Endothelial cell of umbilical vein (primary cell): ENCODE results near the gene TMEM108. TPM values are rescaled to one million over a fixed set of nuclear protein-coding genes. Genes with fewer than 3 reads are reported as not detected.

Source experiments
- BruUV-seq: library from RNA; stranded (reverse); fragments of 400-500 nt; replicated peaks from 2 replicates; lab custom pipeline; 2021; lab: Mats Ljungman, UMichigan
- CTCF ChIA-PET: fragments of 300-600, 350-600 bp; sonication (Branson Sonifier 250); formaldehyde crosslinking; loops from one replicate; lab custom pipeline; 2021; ENCODE audit warnings: antibody characterized with exemption, inconsistent platforms; lab: Charles Lee
- POLR2A ChIA-PET: fragments of 300-600, 350-600 bp; sonication (Branson Sonifier 250); formaldehyde crosslinking; loops from one replicate; lab custom pipeline; 2021; ENCODE audit warnings: antibody characterized with exemption, inconsistent platforms; lab: Charles Lee
- DNase-seq: peaks from one replicate; pipeline ENCODE4 v3.0.0-alpha.2; 2011; ENCODE audit warnings: low read depth, low spot score
- FAIRE-seq: peaks from 2 replicates; lab custom pipeline; 2011; peaks lifted over from hg19 to GRCh38; lab: Jason Lieb, UNC
- H2AFZ ChIP-seq: 2 replicates; pipeline ENCODE4 v1.6.0; 2012; ENCODE audit warnings: low read depth, low read length, control low read depth, inconsistent platforms
- H3K27ac ChIP-seq: 2 replicates; pipeline ENCODE4 v1.5.1; 2011; ENCODE audit warnings: low read depth, mild to moderate bottlenecking, control low read depth, low read length, moderate library complexity; ENCODE audit not compliant: insufficient read depth
- H3K27me3 ChIP-seq, 2 experiments: 2 replicates each; pipeline versions ENCODE4 v1.6.0 to v1.6.1; 2011; ENCODE audit warnings: low read length in 2 of 2, mixed read lengths in 1 of 2; ENCODE audit not compliant: control insufficient read depth in 2 of 2, insufficient read depth in 2 of 2
- H3K36me3 ChIP-seq, 2 experiments: 2 replicates in 1 of 2; 3 replicates in 1 of 2; pipeline ENCODE4 v1.5.1; 2011; ENCODE audit warnings: low read length in 2 of 2, mild to moderate bottlenecking in 1 of 2, moderate library complexity in 1 of 2; ENCODE audit not compliant: control insufficient read depth in 2 of 2, insufficient read depth in 2 of 2; ENCODE audit errors: extremely low read depth in 1 of 2
- H3K4me1 ChIP-seq: 3 replicates; pipeline ENCODE4 v1.5.1; 2011; ENCODE audit warnings: mild to moderate bottlenecking, low read length; ENCODE audit not compliant: control insufficient read depth, insufficient read depth; ENCODE audit errors: extremely low read depth
- H3K4me2 ChIP-seq: 2 replicates; pipeline ENCODE4 v1.6.1; 2011; ENCODE audit warnings: low read length, control low read depth, mixed read lengths; ENCODE audit not compliant: insufficient read depth
- H3K4me3 ChIP-seq, 3 experiments: fragments of 200-600 bp in 1 of 3; sonication (generic), shearing (Covaris generic) in 1 of 3; replicated peaks in 1 of 3; 2 replicates each; pipeline ENCODE4 v1.5.1; 2011 to 2016; ENCODE audit warnings: control low read depth in 3 of 3, low read length in 3 of 3, mild to moderate bottlenecking in 2 of 3, inconsistent platforms in 1 of 3, low read depth in 1 of 3, moderate library complexity in 1 of 3; ENCODE audit not compliant: insufficient read depth in 1 of 3
- H3K79me2 ChIP-seq: 2 replicates; pipeline ENCODE4 v1.6.0; 2012; ENCODE audit warnings: low read length, inconsistent platforms; ENCODE audit not compliant: control insufficient read depth, insufficient read depth
- H3K9ac ChIP-seq: replicated peaks from 2 replicates; pipeline ENCODE3; 2011; ENCODE audit warnings: low read length, control low read depth; ENCODE audit not compliant: insufficient read depth; ENCODE audit errors: extremely low read depth
- H3K9me1 ChIP-seq: replicated peaks from 3 replicates; pipeline ENCODE4 v1.6.0; 2011; ENCODE audit warnings: mild to moderate bottlenecking, low read length; ENCODE audit not compliant: control insufficient read depth, insufficient read depth; ENCODE audit errors: extremely low read depth
- H3K9me3 ChIP-seq: replicated peaks from 2 replicates; pipeline ENCODE4 v1.5.1; 2012; ENCODE audit warnings: low read length, inconsistent platforms; ENCODE audit not compliant: control insufficient read depth, insufficient read depth
- H4K20me1 ChIP-seq: replicated peaks from 2 replicates; pipeline ENCODE3; 2011; ENCODE audit warnings: mild to moderate bottlenecking, low read length; ENCODE audit not compliant: control insufficient read depth, insufficient read depth; ENCODE audit errors: extremely low read depth
- EZH2 ChIP-seq: IDR thresholded peaks from 2 replicates; pipeline ENCODE4 v1.6.1; 2012; ENCODE audit warnings: borderline replicate concordance, low read depth, mild to moderate bottlenecking, moderate library complexity, low read length, inconsistent platforms; ENCODE audit not compliant: severe bottlenecking
- FOS ChIP-seq: IDR thresholded peaks from 2 replicates; pipeline ENCODE4 v1.6.1; 2011; ENCODE audit warnings: mild to moderate bottlenecking, low read length, moderate library complexity, borderline replicate concordance; ENCODE audit not compliant: insufficient read depth
- GATA2 ChIP-seq: IDR thresholded peaks from 2 replicates; pipeline ENCODE4 v1.7.0; 2011; ENCODE audit warnings: low read depth, mild to moderate bottlenecking, moderate library complexity, mixed read lengths, low read length; ENCODE audit not compliant: insufficient read length, insufficient read depth
- JUN ChIP-seq: IDR thresholded peaks from 2 replicates; pipeline ENCODE4 v1.6.1; 2011; ENCODE audit warnings: borderline replicate concordance, low read depth; ENCODE audit not compliant: insufficient read length, insufficient read depth
- MYC ChIP-seq: IDR thresholded peaks from one replicate; pipeline ENCODE4 v1.6.1; 2011; ENCODE audit warnings: mild to moderate bottlenecking, low read depth, low read length
- POLR2A ChIP-seq: IDR thresholded peaks from 2 replicates; pipeline ENCODE4 v1.6.1; 2012; ENCODE audit warnings: low read depth, mild to moderate bottlenecking, control low read depth, low read length
- POLR2AphosphoS5 ChIP-seq: IDR thresholded peaks from 2 replicates; pipeline ENCODE4 v1.6.1; 2012; ENCODE audit warnings: low read depth, mild to moderate bottlenecking, control low read depth, low read length, moderate library complexity; ENCODE audit not compliant: insufficient read depth
- dilution Hi-C: fragments of 300-500 bp; cut with MboI; formaldehyde crosslinking; loops from one replicate; pipeline ENCODE4 v1.15.0; 2019; ENCODE audit warnings: low sequenced_read_pairs; ENCODE audit not compliant: extremely low pct_ligation_motif_present
- intact Hi-C: fragments of 100-400 bp; cut with micrococcal nuclease; formaldehyde crosslinking; loops from one replicate; pipeline ENCODE4 v1.10.0; 2022
- polyA plus RNA-seq, 4 experiments: library from polyadenylated mRNA; depleted of rRNA in 3 of 4; stranded (reverse) in 3 of 4; unstranded in 1 of 4; fragments of >200 nt; gene quantifications; 2 replicates each; pipeline versions ENCODE4 v1.2.1 to v1.2.3, GENCODE V29; 2011 to 2012; ENCODE audit warnings: missing spikeins in 1 of 4
- total RNA-seq: library from RNA; stranded (reverse); gene quantifications from 2 replicates; pipeline ENCODE4 v1.2.3, GENCODE V29; 2021
- TF ChIP-seq, protein P1 (sequence below), 2 donors: IDR thresholded peaks; 1 replicate in 1 of 2; 2 replicates in 1 of 2; pipeline ENCODE4 v1.5.1; 2011; ENCODE audit warnings: low read length in 2 of 2, mild to moderate bottlenecking in 2 of 2, moderate library complexity in 2 of 2, control low read depth in 1 of 2, inconsistent platforms in 1 of 2, low read depth in 1 of 2; ENCODE audit not compliant: insufficient read depth in 1 of 2; ENCODE audit errors: extremely low read depth in 1 of 2
- TF ChIP-seq, protein P2 (sequence below): IDR thresholded peaks from 2 replicates; pipeline ENCODE4 v1.6.1; 2011; ENCODE audit not compliant: insufficient read depth, insufficient read length

Gene TMEM108
- total and polyA plus RNA-seq, 2 donors (not counting 3 experiments of a cell fraction or from before 2014, with no cell fraction given) = 0.40 to 1.1 TPM

DNA sequence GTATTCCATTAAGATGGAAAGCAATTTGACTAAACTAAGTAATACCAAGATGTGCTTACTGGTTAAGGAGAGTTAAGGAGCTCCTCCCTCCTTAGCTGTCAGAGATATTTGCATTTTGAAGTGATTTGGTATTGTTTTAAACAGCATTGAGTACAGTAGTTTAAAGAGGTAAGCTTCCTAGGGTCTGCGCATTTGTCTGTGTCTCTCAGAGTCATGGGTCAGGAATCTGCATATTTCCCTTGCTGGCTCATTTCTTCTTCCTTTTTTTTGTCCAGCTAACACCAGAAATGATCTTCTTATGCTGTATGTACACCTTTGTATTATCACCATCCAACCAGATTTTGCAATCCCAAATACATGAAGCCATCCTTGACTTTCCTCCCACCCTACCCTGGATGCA is 198.7 kb downstream of the TMEM108 start:
- POLR2A ChIA-PET = no interaction called here
- FAIRE-seq (no peak), DNase-seq (no peak)
- H2AFZ ChIP-seq = no peak overlapping the region
- H3K4me2 ChIP-seq = no peak overlapping the region
- no peaks in the 10 kb centered on the region for H3K9me3 ChIP-seq
- TF ChIP-seq POLR2A (no peak), POLR2AphosphoS5 (no peak), JUN (no peak), EZH2 (no peak), MYC (no peak), GATA2 (no peak), FOS (no peak)
- TF ChIP-seq, protein P1, sequence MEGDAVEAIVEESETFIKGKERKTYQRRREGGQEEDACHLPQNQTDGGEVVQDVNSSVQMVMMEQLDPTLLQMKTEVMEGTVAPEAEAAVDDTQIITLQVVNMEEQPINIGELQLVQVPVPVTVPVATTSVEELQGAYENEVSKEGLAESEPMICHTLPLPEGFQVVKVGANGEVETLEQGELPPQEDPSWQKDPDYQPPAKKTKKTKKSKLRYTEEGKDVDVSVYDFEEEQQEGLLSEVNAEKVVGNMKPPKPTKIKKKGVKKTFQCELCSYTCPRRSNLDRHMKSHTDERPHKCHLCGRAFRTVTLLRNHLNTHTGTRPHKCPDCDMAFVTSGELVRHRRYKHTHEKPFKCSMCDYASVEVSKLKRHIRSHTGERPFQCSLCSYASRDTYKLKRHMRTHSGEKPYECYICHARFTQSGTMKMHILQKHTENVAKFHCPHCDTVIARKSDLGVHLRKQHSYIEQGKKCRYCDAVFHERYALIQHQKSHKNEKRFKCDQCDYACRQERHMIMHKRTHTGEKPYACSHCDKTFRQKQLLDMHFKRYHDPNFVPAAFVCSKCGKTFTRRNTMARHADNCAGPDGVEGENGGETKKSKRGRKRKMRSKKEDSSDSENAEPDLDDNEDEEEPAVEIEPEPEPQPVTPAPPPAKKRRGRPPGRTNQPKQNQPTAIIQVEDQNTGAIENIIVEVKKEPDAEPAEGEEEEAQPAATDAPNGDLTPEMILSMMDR (IDR thresholded peaks at IDR 0.05; ENCODE audit: extremely low read depth in 1 of 2, insufficient read depth in 1 of 2, low read depth in 1 of 2, low read length in 2 of 2) = no peak
- TF ChIP-seq, protein P2, sequence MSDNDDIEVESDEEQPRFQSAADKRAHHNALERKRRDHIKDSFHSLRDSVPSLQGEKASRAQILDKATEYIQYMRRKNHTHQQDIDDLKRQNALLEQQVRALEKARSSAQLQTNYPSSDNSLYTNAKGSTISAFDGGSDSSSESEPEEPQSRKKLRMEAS = no peak
- intact Hi-C loops = no loop called here
- H3K27ac ChIP-seq = no peak overlapping the region
- no peak overlapping the region for H3K4me3 ChIP-seq
- dilution Hi-C loops = no loop called here
- no peak overlapping the region for H3K9ac ChIP-seq
- no peaks in the 10 kb centered on the region for H3K9me1 ChIP-seq
- no peaks in the 10 kb centered on the region for H3K27me3 ChIP-seq
- H3K36me3 ChIP-seq = no peaks in the 10 kb centered on the region
- H3K79me2 ChIP-seq = no peaks in the 10 kb centered on the region
- CTCF ChIA-PET = interaction anchor here (1.2 to 2.3 kb wide), 2 partner anchors 21 to 48 kb away, joined by 3 to 5 read pairs; no protein-coding TSS in a partner anchor
- H3K4me1 ChIP-seq = no peaks in the 10 kb centered on the region
- H4K20me1 ChIP-seq = no peaks in the 10 kb centered on the region
- no TSS peak for BruUV-seq
